Measurements from ENCODE around the gene DDX1.

DNA sequence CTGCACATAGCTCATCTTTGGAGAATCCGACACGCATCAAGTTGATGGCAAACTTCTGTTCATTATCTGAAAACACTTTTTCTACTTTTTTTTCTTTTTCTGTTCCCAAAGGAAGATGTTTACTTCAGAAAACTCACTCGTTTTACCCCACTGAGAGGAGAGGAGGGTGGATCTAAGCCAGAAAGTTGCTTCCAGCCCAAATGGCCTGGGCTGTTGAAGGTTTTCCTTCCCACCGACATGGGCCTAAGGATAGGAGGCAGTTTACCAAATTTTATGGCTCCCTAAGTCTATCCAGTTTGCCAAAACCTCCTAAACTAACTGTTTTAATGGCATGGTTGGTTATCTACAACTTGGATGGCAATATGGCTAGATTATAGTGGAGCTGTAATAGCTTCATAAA, 70.4 kb downstream of the DDX1 start:
- TF ChIP-seq POLR2AphosphoS5 (IDR thresholded peaks at IDR 0.05; ENCODE audit: low read depth, low read length): no peak
- TF ChIP-seq, protein P1, sequence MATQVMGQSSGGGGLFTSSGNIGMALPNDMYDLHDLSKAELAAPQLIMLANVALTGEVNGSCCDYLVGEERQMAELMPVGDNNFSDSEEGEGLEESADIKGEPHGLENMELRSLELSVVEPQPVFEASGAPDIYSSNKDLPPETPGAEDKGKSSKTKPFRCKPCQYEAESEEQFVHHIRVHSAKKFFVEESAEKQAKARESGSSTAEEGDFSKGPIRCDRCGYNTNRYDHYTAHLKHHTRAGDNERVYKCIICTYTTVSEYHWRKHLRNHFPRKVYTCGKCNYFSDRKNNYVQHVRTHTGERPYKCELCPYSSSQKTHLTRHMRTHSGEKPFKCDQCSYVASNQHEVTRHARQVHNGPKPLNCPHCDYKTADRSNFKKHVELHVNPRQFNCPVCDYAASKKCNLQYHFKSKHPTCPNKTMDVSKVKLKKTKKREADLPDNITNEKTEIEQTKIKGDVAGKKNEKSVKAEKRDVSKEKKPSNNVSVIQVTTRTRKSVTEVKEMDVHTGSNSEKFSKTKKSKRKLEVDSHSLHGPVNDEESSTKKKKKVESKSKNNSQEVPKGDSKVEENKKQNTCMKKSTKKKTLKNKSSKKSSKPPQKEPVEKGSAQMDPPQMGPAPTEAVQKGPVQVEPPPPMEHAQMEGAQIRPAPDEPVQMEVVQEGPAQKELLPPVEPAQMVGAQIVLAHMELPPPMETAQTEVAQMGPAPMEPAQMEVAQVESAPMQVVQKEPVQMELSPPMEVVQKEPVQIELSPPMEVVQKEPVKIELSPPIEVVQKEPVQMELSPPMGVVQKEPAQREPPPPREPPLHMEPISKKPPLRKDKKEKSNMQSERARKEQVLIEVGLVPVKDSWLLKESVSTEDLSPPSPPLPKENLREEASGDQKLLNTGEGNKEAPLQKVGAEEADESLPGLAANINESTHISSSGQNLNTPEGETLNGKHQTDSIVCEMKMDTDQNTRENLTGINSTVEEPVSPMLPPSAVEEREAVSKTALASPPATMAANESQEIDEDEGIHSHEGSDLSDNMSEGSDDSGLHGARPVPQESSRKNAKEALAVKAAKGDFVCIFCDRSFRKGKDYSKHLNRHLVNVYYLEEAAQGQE (IDR thresholded peaks at IDR 0.05; ENCODE audit: insufficient read depth in 1 of 2, low read depth in 2 of 2, low read length in 2 of 2): no peak
- no peak for TF ChIP-seq TAF1 (IDR thresholded peaks at IDR 0.05; ENCODE audit: borderline replicate concordance, insufficient read depth, low read length)
- TF ChIP-seq SIN3A (IDR thresholded peaks at IDR 0.05; ENCODE audit: borderline replicate concordance, insufficient read depth, low read length): no peak
- TF ChIP-seq FOXP2 (optimal IDR thresholded peaks at IDR 0.05; ENCODE audit: borderline replicate concordance, extremely low read depth, extremely low read length, insufficient read depth): no peak

Data from PFSK-1 (cell line).